Hematopoietic multipotent progenitor cell treated with erythropoietin and hydrocortisone succinate and interleukin-3 and kit ligand, for 17 days (in vitro differentiated cells): Measurements from ENCODE around the gene GTPBP4.
A peak's percentile ranks its signal among the peaks of the same experiment; 100 is the strongest.
"Not testable (repeated sequence)": the region's sequence is repeated elsewhere in the genome, so short reads cannot be mapped to it uniquely, and the experiment has no call there.

Experiments used
- DNase-seq: peaks from one replicate; pipeline ENCODE4 v3.0.0-alpha.2; 2015; ENCODE audit warnings: low spot score

The GTPBP4 gene

DNA sequence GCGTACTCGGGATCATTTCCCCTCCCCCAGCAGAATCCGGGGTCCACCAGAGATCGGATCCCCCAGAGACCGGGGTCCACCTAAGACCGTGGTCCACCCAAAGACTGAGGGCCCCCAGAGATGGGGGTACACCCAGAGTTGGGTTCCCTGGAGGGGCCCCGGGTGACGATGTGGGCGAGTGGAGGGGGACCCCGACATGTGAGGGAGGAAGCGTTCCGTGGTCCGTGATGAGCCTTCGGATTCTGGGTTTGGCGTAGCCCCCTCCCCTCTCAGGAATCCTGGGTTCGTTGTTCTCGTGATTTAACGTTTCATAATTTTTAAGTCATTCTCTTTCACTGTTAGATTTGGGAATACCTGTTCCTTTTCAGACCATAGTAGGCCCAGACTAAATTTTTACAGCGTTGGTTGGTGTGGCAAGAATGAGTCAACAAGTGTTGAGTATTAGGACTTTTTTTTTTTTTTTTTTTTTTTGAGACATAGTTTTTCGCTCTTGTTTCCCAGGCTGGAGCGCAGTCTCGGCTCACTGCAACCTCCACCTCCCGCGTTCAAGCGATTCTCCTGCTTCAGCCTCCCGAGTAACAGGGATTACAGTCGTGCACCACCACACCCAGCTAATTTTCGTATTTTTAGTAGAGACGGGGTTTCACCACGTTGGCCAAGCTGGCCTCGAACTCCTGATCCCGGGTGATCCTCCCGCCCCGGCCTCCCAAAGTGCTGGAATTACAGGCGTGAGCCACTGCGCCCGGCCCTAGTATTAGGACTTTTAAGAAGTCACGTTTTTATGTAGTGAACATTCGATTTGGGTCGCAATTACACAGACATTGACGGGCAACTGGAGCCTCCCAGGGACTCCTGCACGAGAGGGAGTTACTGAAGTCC lies 672 bp downstream of the GTPBP4 start:
- DNase-seq, result peak; percentile 22

DNA sequence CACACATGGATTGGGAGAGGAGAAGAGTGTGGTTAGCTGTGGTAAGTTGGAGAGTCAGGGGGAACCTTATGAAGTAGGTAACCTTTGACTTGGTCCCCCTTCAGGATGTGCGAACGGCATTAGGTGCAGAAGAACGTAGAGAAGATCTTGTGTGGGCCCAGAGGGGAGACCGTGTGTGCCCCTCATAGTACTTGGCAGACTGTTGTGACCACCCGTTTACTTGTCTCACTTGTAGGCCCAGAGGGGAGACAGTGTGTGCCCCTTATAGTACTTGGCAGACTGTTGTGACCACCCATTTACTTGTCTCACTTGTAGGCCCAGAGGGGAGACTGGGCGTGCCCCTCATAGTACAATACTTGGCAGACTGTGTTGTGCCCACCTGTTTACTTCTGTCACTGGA lies 2.6 kb downstream of the GTPBP4 start:
- no peak for DNase-seq

DNA sequence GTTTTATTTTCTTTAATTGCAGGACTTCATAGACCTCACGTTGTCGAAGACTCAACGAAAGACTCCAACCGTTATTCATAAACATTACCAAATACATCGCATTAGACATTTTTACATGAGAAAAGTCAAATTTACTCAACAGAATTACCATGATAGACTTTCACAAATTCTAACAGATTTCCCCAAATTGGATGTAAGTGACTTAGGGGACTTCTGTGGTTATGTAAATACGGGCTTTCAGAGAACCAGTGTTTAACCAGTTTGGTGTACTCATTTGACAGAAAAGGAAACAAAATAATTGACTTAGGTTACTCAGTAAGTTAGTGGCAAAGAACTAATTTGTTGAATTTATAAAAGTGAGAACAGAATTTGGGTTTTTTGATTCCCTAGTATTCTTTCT lies 4.2 kb downstream of the GTPBP4 start:
- DNase-seq, result no peak

DNA sequence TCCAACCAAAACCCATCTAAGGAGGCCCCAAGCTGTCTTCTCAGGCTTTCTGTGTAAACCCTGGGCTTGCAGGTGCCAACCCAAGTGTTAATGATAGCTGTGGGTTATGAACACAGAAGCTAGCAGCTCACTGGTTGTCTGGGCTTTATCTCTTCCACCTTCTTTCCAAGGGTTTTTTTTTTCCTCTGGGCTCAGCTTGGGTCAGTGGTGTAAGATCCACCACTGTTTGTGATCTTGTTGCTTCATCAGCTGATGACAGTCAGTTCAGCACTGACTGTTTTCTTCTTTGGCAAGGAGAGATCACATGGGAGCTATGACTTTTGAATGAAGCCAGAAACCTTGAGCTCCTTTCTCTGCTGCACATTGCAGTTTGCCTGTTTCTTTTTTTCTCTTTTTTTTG lies 4.6 kb downstream of the GTPBP4 start:
- DNase-seq, result no peak

DNA sequence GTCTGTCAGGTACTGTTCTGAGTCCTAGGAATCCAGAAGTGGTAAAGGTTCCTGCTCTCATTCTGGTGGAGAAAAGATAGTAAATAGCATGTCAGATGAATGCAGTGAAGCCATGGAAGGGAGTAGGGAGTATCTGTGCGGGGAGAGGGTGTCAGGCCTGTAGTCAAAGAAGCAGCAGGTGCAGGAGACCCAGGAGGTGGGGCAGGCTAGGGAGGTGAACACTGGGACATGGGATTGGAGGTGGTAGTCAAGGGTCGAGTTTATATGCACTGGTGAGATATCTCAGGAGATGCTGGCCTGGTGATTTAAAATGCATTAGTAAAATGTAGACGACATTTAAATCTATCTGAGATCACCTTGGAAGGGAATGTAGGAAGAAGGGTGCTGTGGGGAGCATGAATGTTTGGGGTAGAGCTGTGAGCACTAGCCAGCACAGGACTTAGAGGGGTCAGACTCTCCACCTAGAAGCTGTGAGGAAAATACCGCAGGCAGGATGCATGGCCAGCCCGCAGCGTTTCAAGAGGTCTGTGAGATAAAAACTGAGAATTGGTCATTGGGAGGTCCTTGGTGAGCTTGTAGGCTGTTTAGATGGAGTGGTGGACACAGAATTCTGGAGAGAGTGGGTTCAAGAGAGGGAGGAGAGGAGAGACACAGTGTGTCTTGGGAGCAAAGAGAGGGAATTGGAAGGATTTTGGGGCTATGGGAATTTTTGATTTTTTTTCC lies 6.8 kb downstream of the GTPBP4 start:
- DNase-seq, result no peak

DNA sequence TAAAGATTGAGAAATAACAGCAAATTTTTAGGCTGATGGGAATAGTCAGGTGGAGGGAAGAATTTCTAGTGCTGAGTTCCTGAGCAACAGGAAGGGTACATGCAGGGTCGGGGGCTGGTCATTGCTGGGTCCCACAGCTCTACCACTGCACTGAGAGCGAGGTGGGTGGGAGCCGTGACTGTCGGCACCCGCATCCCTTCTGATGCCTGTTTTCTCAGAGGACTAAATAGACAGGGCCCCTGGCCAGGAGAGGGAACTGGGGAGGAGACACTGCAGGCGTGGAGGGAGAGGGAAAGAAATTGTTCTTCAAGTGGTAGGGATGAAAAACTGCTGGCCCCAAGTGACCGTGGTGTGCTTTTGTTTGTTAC lies 7.3 kb downstream of the GTPBP4 start:
- DNase-seq, result no peak

DNA sequence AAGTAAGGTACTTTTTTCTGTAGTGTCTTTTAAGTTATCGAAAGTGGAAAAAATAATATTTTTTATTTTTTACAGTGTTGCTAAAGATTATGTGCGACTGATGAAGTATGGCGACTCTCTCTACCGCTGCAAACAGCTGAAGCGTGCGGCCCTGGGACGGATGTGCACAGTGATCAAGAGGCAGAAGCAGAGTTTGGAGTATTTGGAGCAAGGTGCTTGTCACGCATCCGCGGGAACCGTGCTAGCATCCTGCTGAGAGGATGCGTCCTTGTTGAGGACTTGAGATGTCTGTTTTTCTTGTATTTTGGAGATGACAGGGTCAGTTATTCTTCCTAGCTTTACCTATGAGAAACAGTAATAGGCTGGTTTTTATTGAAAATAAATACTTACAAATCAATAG lies 7.8 kb downstream of the GTPBP4 start:
- DNase-seq, result no peak

DNA sequence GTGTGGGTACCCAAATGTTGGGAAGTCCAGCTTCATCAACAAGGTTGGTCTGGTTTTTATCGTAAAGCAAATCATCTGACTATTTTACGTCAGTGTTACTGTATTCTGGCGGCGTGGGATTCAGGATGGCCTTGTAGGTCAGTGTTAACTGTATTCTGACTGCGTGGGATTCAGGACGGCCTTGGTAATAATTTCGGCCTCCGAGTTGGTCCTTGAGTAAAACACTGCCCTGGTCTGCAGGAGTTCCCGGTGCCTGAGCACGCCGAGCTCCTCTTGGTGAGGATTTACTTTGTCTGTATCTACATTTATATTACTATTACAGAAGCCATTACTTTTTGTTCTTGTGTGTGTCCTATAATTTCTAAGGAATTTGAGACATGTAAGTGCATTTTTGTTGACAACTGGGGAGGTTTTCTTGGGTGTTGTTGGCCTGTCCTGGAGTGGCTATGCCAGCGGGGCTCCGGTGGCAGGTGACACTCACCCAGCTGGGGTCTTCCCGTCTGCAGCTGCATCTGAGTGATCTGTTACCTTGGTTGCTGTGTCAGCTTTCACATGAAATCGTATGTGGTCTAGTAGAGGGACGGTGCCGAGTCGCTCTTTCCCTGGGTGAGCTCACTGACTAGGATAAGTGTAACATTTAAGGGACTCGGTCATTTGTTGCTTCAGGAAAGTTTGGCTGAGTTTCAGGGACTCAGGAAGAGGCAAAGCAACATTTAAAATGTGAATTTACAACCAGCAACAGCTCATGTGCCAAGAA lies 9.2 kb downstream of the GTPBP4 start:
- no peak for DNase-seq

DNA sequence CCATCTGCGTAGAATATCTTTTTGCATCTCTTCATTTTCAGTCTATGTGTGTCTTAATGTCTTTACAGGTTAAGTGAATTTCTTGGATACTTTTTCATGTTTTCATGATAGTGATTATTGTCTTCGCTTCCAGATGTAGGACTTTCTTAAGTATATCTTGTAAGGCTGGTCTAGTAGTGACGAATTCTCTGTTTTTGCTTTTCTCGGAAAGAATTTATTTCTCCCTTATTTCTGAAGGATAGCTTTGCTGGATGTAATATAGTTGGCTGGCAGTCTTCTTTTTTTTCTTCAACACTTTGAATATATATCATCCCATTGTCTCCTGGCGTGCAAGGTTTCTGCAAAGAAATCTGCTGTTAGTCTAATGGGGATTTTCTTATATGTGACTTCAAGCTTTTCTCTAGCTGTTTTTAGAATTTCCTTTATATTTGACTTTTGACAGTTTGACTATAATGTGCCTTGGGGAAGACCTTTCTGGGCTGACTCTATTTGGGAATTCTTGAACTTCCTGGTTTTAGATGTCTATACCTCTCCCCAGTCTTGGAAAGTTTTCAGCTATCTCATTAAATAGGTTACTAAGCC lies 14.3 kb downstream of the GTPBP4 start:
- DNase-seq, result no peak

DNA sequence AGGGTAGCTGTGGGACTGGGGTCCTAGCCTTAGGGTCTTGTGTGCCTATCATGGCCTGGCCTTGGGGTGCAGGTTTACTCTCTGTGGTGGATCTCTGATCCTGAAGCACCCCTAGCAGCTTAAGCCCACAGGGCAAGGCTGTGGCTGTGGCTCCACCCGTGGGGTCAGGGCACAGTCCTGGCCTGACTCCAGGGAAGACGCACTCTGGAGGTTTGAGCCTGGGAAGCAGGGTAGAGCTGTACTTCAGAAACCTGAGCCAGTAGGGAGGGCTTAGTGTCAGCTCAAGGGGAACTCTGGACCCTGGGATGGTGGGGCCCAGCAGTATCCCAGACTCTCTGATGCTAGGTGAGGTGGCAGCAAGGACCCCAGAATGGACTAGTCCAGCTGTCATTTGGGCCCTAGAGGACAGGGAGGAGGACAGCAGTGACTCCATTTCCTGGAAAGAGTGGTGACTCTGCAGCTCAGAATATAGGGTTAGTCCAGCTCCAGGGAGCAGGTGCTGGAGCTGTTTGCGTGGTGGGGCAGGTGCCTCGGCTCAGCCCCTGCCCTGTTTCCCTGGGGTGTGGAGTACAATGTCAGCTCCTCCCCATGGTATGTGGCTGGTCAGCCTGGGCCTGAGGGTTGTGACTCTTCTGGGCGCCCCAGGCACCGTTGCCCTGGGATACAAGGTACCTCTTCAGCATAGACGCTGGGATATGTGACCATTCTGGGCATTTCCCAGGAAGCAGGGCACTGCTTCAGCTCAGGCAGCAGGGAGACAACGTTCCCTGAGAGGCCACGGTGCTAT lies 15.8 kb downstream of the GTPBP4 start:
- DNase-seq, result no peak

DNA sequence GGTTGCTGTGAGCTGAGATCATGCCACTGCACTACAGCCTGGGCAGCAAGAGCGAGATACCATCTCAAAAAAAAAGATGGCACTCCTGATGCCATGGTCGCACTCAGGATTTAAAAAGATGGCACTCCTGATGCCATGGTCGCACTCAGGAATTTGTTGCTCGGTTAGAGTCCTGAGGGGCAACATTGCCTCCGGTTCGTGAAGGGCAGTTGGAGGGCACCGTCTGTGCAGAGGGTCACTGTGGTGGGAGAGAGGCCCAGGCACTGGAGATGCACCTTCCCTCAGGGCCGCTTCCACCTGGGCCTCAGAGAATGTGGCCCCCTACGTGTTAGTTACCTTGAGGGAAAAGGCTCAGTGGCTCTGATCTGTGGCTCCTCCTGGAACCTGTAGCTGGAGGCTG lies 18.3 kb downstream of the GTPBP4 start:
- DNase-seq, result no peak

DNA sequence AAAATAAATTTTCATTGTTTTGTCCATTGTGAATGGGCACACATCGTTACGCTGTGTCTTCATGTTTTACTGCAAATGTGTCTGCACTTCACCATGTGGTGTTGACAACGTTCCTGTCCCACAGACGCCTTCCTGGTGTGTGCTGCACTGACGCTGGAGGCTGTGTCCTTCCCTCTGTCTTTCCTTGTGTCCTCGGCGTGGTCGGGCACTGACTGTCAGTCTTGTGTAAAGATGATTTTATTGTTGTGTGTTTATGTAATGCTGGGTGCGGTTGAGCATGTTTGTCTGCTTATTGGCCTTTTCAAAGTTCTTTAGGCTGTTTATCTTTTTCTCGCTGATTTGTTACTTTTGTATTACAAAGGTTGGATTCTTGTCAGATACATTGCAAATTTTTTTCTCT lies 19.3 kb downstream of the GTPBP4 start:
- DNase-seq, result no peak

DNA sequence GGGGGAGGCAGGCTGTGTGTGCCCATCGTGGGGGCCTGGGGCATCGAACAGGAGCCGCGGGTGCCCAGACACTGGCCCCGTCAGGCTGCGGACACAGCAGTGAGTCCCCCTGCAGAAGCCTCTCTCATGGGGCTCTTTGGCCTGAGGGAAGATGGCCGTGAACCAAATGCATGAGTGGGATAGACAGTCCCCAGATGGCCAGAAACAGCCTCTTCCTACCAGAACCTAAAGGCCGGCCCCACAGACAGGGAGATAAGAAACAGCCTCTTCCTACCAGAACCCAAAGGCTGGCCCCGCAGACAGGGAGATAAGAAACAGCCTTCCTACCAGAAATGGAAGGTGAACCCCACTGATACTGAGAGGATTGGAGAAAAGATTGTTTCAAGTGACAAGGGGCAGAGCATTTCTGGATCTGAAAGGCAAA lies 20.8 kb downstream of the GTPBP4 start:
- no peak for DNase-seq

DNA sequence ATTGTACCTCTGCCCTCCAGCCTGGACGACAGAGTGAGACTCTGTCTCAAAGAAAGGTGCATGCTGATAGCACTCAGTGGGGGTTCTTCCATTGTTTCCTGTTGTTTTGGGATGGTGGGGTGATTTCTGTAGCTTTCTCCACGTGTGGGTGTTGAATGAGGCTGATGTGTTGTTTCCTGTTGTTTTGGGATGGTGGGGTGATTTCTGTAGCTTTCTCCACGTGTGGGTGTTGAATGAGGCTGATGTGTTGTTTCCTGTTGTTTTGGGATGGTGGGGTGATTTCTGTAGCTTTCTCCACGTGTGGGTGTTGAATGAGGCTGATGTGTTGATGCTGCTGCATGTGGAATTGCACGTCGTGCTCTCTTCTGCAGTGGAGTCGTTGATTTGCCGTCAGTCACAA lies 21.7 kb downstream of the GTPBP4 start:
- not testable (repeated sequence) for DNase-seq

DNA sequence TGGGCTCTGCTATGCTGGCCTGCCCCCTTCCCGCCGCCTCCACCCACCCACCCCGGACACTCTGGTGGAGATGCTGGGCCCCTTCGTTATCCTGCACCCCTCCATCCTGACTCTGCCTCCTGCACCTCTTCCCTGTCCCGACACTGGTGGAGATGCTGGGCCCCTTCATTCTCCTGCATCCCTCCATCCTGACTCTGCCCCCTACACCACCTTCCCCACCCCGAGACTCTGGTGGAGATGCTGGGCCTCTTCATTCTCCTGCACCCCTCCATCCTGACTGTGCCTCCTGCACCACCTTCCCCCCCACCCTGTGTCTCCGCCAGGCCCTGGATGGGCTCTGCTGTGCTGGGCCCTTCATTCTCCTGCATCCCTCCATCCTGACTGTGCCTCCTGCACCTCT lies 22.5 kb downstream of the GTPBP4 start:
- no peak for DNase-seq

DNA sequence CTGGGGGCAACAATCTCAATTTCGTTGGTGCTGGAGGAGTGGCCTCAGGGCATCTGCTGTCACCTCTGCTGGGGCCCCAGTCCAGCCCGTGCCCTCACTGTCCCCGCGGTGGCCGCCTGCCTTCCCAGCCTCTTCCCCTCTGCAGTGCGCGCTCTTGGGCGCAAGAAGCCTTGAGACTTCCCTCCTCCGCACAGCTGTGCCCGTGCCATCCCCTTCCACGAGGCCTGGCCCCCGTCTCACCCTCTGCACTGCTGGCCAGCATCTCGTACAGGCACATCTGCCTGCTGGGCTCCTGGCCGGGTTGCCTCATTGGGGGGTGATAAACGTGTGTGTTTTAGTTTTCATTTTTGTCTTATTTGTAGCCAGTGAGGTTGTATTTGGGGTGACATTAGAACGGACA lies 23.5 kb downstream of the GTPBP4 start:
- no peak for DNase-seq

DNA sequence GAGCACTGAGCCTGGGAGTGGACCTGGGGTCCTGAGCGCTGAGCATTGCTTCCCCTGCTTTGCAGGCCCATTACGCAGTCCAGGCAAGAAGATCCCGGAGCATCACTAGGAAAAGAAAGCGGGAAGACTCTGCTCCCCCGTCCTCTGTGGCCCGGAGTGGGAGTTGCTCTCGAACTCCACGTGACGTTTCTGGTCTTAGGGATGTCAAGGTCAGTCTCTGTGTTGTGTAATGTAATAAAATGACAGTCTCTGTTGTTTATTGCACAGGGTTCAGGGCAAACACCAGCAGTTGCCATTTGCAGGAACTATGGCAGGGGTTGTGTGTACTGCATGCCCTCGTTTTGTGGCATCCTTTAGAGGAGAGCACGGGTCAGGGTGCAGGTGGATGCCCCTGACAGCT lies 27.5 kb downstream of the GTPBP4 start:
- DNase-seq, result no peak

DNA sequence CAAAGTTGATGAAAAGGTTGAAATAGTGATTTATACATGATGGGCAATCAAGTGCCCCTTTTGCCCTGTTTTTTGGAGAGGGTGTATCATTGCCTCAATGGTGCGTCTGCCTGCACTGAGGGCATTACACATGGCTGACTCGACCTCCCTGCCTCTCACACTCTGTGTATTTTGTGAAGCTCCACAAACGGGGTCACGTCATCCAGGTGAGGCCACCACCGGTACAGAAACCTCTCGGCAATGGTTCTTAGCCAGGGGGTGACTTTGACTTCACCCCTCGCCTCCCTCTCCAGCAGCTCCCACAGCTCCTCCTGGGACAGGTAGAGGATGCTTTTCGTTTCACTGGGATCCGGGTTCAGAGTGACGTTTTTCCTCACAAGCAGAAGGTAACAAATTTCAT lies 31.1 kb downstream of the GTPBP4 start:
- no peak for DNase-seq

DNA sequence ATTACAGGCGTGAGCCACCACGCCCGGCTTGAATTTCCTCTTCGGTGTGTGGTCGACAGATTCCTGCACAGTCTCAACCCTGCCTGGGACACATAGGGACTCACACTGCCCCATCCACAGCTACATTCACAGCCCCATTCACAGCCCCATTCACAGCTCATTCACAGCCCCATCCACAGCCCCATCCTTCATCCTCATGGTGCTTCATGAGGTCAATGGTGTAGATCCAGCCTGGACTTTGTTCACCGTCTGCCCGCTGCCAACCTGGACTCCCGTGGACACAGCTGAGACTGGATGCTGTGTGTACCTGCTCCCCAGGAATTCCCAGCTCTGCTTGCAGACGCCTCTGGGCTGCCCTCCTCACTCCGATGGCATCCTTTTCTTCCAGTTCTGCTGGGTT lies 32.2 kb downstream of the GTPBP4 start:
- DNase-seq, result no peak

DNA sequence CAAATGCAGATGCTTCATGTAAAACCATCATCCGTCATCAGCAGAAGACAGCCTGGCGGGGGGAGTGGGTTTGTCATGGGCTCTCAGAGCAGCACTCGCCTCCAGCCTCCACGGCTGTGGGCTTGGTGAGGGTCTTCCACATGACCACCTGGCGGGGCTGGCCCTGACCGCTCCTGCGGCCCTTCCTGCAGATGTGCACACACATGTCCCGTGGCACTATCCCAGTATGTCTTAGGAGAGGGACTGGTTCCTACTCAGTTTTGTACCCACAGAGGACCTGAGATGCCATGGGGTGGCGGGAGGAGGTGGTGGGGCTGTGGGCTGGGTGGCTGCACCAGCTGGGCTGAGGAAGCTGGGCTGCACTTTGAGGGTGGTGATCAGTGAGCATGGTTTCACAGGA lies 32.7 kb downstream of the GTPBP4 start:
- DNase-seq, result no peak

DNA sequence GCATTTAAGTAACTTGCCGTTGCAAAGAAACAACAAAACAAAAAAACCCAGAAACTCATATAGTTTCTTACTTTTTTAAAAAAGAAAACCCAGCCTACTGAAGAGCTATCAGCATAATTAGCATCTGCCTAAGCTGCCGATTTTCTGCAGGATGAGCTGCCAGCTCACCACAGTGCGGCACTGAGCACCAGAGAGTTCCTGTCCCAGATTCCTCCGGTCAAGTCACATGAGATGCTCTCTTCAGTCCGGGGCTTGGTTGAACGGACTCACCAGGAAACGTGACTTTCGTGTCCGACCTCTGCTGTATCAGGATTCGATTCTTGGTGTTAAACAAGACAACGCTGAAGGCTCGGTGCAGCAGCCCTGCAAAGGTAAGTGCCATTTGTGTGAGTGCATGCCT lies 34.2 kb downstream of the GTPBP4 start:
- DNase-seq, result no peak

DNA sequence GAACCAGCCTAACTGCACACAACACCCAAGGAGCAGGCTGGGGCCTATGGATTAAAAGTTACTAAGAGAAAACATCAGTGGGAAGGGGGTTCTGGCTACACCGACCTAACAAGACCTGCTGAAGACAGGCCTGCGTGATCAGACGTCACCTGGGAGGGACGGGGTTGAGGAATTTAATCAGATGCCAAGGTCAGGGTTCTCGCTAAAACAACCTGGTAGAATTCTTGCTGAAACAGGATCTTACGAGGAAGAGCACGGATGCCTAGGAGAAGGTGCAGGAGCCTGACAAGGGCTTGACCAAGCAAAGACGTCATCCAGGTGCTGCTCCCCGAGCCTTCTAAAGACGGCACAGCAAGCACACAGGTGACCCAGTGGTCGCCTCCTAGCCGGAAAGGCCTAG lies 35.9 kb downstream of the GTPBP4 start:
- no peak for DNase-seq
